DND-41 (cell line): Measurements from ENCODE around the gene ATAD3B.
"Not testable (repeated sequence)": the region's sequence is repeated elsewhere in the genome, so short reads cannot be mapped to it uniquely, and the experiment has no call there.

Experiments used
- EZH2 ChIP-seq: IDR thresholded peaks from 3 replicates; pipeline ENCODE4 v1.6.1; 2012; ENCODE audit warnings: borderline replicate concordance, low read depth, mild to moderate bottlenecking, moderate library complexity, low read length, inconsistent platforms; ENCODE audit not compliant: severe bottlenecking
- TF ChIP-seq, protein P1 (sequence below): IDR thresholded peaks from 2 replicates; pipeline ENCODE4 v1.5.1; 2012; ENCODE audit warnings: borderline replicate concordance, low read length, moderate library complexity, mild to moderate bottlenecking; ENCODE audit not compliant: poor library complexity, severe bottlenecking; ENCODE audit errors: extremely low read depth

DNA sequence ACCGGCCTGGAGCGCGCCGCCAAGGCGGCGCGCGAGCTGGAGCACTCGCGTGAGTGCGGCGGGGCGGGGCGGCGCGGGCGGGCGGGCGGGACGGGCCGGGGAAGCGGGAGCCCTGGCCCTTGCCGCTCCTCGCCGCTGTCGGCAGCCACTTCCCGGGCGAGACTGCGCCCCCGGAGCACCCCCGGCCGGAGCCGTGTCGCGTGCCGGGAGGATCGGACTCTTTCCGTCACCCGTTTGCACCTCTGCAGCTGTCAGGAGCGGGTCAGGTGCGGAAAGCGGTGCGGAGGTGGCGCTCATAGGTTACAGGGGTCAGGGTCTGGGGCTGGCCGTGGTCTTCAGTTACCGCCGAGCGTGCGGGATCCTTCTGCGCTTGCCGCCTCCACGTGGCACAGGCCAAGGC lies 40.9 kb downstream of the ATAD3B start:
- TF ChIP-seq, protein P1, sequence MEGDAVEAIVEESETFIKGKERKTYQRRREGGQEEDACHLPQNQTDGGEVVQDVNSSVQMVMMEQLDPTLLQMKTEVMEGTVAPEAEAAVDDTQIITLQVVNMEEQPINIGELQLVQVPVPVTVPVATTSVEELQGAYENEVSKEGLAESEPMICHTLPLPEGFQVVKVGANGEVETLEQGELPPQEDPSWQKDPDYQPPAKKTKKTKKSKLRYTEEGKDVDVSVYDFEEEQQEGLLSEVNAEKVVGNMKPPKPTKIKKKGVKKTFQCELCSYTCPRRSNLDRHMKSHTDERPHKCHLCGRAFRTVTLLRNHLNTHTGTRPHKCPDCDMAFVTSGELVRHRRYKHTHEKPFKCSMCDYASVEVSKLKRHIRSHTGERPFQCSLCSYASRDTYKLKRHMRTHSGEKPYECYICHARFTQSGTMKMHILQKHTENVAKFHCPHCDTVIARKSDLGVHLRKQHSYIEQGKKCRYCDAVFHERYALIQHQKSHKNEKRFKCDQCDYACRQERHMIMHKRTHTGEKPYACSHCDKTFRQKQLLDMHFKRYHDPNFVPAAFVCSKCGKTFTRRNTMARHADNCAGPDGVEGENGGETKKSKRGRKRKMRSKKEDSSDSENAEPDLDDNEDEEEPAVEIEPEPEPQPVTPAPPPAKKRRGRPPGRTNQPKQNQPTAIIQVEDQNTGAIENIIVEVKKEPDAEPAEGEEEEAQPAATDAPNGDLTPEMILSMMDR, result not testable (repeated sequence)
- not testable (repeated sequence) for TF ChIP-seq EZH2
